HFFc6 (cell line): Measurements from ENCODE around the gene TSFM. TPM values are rescaled to one million over a fixed set of nuclear protein-coding genes. Genes with fewer than 3 reads are reported as not detected.

Source experiments
- DNase-seq: peaks from one replicate; pipeline ENCODE4 v3.0.0-alpha.2; 2018
- H3K27ac Mint-ChIP-seq: 2 replicates; pipeline ENCODE4 v1.8.0; 2020; ENCODE audit warnings: mild to moderate bottlenecking, mixed read lengths
- H3K27me3 Mint-ChIP-seq: 2 replicates; pipeline ENCODE4 v1.8.0; 2021; ENCODE audit warnings: mild to moderate bottlenecking, moderate library complexity, mixed read lengths; ENCODE audit not compliant: insufficient read depth
- H3K36me3 Mint-ChIP-seq: 2 replicates; pipeline ENCODE4 v1.8.0; 2021; ENCODE audit warnings: low read depth, mixed read lengths
- H3K4me1 Mint-ChIP-seq: 2 replicates; pipeline ENCODE4 v1.8.0; 2020; ENCODE audit warnings: low read depth, mixed read lengths
- H3K4me3 Mint-ChIP-seq: 2 replicates; pipeline ENCODE4 v1.8.0; 2020; ENCODE audit warnings: mild to moderate bottlenecking, moderate library complexity, mixed read lengths
- H3K9me3 Mint-ChIP-seq: 2 replicates; pipeline ENCODE4 v1.8.0; 2020; ENCODE audit warnings: mild to moderate bottlenecking, mixed read lengths
- total RNA-seq, 6 experiments: library from RNA; stranded (reverse); fragmentation: NEBNext Ultra II Directional; extraction: Animal tissue kit (Norgen Biotek cat#: 25700); gene quantifications; 2 replicates in 1 of 6; 3 replicates in 5 of 6; pipeline ENCODE4 v1.2.3, GENCODE V29; 2021
- TF ChIP-seq, protein P1 (sequence below): fragments of 200-600 bp; sonication (generic); IDR thresholded peaks from 2 replicates; pipeline ENCODE4 v1.5.0; 2021; ENCODE audit warnings: antibody characterized with exemption, mild to moderate bottlenecking

Gene TSFM
- total RNA-seq, 6 experiments from 2014 or later: 28.6 to 36.8 (median 33.7) TPM

DNA sequence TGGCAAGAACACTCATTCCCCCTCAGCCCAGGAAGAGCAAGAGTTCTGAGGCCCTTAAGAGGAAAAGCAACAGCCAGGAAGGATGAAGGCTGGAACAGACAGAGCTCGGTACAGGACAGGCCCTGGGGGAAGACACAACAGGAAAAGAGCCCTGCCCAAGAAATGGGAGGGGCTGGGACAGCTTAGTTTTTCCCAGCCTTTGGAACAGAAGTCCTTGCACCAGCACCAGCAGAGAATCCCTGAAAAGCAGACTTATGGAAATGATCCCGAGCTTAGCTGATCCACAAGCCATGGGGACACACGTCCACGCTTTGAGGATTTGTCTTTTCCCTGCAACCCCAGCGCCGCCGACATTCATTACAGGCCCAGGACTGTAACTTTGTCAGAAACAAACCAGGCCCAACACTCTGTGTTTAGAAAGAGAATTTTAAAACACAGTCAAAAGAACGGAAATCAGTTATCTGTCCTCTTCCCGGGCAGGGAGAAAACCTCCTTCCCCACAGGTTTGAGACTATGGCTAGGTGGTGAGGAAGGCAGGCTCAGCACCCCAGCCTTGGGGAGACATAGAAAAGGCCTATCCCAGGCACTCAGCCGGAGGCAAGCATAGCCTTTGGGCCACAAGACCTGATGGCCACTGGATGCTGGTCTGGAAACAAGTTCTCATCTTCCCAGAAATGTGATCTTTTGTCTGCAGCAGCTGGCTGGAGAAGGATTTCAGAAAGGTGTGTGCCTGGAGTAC is 40.0 kb downstream of the TSFM start:
- peaks cover 33% of the 10 kb centered on the region for H3K36me3 Mint-ChIP-seq
- H3K27ac Mint-ChIP-seq: no peak overlapping the region
- DNase-seq: no peak
- no peaks in the 10 kb centered on the region; the same call in none of the 2 replicates for H3K27me3 Mint-ChIP-seq
- TF ChIP-seq, protein P1, sequence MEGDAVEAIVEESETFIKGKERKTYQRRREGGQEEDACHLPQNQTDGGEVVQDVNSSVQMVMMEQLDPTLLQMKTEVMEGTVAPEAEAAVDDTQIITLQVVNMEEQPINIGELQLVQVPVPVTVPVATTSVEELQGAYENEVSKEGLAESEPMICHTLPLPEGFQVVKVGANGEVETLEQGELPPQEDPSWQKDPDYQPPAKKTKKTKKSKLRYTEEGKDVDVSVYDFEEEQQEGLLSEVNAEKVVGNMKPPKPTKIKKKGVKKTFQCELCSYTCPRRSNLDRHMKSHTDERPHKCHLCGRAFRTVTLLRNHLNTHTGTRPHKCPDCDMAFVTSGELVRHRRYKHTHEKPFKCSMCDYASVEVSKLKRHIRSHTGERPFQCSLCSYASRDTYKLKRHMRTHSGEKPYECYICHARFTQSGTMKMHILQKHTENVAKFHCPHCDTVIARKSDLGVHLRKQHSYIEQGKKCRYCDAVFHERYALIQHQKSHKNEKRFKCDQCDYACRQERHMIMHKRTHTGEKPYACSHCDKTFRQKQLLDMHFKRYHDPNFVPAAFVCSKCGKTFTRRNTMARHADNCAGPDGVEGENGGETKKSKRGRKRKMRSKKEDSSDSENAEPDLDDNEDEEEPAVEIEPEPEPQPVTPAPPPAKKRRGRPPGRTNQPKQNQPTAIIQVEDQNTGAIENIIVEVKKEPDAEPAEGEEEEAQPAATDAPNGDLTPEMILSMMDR: no peak
- peaks cover 10% of the 10 kb centered on the region for H3K4me1 Mint-ChIP-seq
- H3K4me3 Mint-ChIP-seq: no peak overlapping the region
- no peaks in the 10 kb centered on the region for H3K9me3 Mint-ChIP-seq

DNA sequence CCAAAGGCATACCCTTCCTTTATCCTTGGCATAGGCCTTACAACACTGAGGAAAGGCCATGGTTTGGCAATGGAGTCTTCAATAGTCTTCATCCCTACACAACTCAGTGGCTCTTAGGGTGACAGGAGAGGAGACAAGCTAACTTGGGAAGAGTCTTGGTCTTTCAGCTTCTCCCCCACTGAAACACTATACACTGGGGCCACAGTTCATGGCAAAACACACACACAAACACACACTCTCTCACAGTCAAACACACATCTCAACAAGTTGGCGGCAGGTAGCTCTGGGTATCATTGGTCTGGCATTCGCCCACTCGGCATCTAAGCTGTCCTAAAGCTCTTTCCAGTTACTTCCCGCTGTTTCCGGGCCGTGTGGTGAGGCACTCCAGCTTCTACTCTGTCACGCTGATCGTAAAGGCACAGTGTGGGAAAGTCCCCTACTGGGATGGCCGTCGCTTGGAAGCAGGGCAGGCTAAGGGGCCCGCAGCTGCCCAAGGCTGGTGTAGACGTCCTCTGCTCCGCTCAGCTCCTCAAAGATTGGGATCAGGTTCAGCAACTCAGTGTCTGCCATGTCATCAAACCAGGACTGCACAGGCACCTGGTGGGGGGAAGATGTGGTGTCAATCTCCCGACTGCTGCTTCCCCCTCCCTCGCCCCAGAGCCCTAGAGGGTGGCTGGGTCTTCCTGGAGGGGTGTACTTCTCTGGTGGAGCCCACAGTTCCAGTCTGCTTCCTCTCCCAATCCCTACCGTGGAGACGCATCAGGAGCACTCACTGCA is 40.7 kb downstream of the TSFM start:
- no peaks in the 10 kb centered on the region for H3K9me3 Mint-ChIP-seq
- no peaks in the 10 kb centered on the region; the same call in none of the 2 replicates for H3K27me3 Mint-ChIP-seq
- H3K27ac Mint-ChIP-seq: peak overlapping the region; percentile 7; the same call in 1 of the 2 replicates
- no peak overlapping the region for H3K4me3 Mint-ChIP-seq
- peaks cover 33% of the 10 kb centered on the region for H3K36me3 Mint-ChIP-seq
- TF ChIP-seq, protein P1: no peak
- DNase-seq: no peak
- H3K4me1 Mint-ChIP-seq: peaks cover 9% of the 10 kb centered on the region

DNA sequence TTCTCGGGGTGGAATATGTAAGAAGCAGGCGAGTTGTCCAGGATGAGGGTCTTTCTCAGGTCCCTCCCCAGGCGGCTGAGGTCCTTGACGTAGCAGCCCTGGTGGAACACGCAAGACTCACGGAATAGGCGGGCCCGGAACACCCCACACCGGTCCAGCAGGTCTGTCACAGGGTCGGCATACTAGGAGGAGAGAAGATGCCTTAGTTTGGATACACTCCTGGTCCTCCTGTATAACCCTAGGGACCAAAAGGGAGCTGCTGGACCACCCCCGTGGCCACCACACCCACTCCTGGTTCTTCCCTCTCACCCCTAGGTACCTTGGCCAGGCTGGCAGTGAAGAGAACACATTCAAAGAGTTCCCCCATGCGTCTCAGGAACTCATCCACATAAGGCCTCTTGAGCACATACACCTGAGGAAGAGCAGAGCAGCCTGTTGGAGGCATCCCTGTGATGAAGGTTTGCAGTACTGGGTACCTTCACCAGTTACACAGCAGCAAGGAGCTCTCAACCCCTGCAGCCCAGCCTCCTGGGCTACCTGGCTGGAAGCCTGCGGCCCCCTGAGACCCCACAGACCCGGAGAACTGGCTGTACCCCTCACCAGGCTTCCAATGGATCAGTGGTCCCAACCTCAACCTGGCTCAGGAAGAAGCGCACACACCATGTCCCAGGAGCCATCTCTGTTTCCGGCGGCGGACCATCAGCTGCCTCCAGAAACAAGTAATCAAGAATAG is 41.5 kb downstream of the TSFM start:
- no peak overlapping the region for H3K27ac Mint-ChIP-seq
- H3K36me3 Mint-ChIP-seq: peaks cover 33% of the 10 kb centered on the region
- peaks cover 1% of the 10 kb centered on the region for H3K4me1 Mint-ChIP-seq
- H3K27me3 Mint-ChIP-seq: no peaks in the 10 kb centered on the region; the same call in none of the 2 replicates
- TF ChIP-seq, protein P1: no peak
- H3K9me3 Mint-ChIP-seq: no peaks in the 10 kb centered on the region
- no peak overlapping the region for H3K4me3 Mint-ChIP-seq
- no peak for DNase-seq

DNA sequence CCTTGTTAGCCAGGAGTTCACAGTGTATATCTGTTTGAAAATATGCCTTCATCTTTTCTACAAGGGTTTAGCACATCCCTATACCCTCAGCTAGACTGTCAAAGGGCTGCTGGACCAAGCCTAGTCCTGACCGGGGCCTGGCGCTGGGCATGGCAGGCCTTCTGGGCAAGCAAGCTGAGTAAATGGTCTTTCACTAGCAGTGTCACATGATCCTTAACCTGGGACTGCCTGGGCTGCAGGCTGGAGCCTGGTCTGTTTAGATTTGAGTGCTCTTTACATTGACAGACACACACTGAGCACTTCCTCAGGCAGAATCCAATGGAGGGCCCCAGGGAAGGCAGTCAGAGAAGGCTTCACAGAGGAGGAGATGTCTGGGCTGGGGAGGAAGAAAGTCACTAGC is 42.9 kb downstream of the TSFM start:
- Mint-ChIP-seq H3K36me3 (peaks cover 33% of the 10 kb centered on the region), H3K27me3 (no peaks in the 10 kb centered on the region; the same call in none of the 2 replicates), H3K4me3 (no peak overlapping the region), H3K9me3 (no peaks in the 10 kb centered on the region), H3K4me1 (peaks cover 7% of the 10 kb centered on the region; the same call in 1 of the 2 replicates), H3K27ac (peak overlapping the region; percentile 8; the same call in 1 of the 2 replicates)
- TF ChIP-seq, protein P1: no peak
- DNase-seq: no peak

DNA sequence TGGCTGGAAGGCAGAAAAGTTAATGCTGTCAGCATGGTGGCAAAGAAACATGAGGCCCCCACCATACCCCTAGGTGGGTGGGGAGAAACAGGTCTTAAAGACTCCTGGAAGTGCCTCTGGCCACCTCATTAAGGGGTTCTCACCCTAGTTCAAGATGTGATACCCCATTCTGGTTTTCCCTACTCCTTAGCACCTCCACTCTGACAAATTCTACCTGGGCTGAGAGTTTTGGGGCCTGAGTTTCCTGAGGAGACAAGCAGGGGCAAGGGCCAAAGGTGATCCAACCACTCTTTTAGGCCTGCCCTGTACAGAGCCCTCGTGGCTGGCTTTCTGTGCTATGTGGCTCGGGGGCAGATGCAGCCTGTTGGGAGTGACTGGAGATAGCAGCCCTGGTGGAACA is 43.8 kb downstream of the TSFM start:
- TF ChIP-seq, protein P1: no peak
- Mint-ChIP-seq H3K9me3 (no peaks in the 10 kb centered on the region), H3K4me1 (peaks cover 9% of the 10 kb centered on the region), H3K4me3 (no peak overlapping the region), H3K27me3 (no peaks in the 10 kb centered on the region; the same call in 1 of the 2 replicates), H3K27ac (no peak overlapping the region), H3K36me3 (peaks cover 33% of the 10 kb centered on the region)
- no peak for DNase-seq
